K562 (cell line): ENCODE data around the gene ATF4. TPM values are rescaled to one million over a fixed set of nuclear protein-coding genes. Genes with fewer than 3 reads are reported as not detected.

Source experiments
- ATAC-seq: fragments of 200-7000 bp; cut with Tn5 transposase; 3 replicates; pipeline ENCODE4 v1.9.1; 2020; ENCODE audit warnings: moderate library complexity
- BruUV-seq: library from RNA; stranded (reverse); fragments of 400-500 nt; replicated peaks from 2 replicates; lab custom pipeline; 2021; lab: Mats Ljungman, UMichigan
- CTCF ChIA-PET: fragments of 300-600 bp; formaldehyde crosslinking; extraction: SDS; loops from one replicate; lab custom pipeline; 2021; ENCODE audit warnings: low intra/inter-chr PET ratio; lab: Yijun Ruan, JAX
- POLR2A ChIA-PET: fragments of 300-600, 350-650 bp; sonication (Branson Sonifier 250); formaldehyde crosslinking; extraction: SDS; loops from one replicate; lab custom pipeline; 2021; ENCODE audit warnings: antibody characterized with exemption, inconsistent platforms; lab: Yijun Ruan, JAX
- DNase-seq, 4 experiments: peaks; one replicate each; pipeline versions ENCODE4 v3.0.0 to v3.0.0-alpha.2; 2011 to 2018; ENCODE audit warnings: low spot score in 3 of 4, mixed read lengths in 3 of 4; ENCODE audit errors: extremely low read depth in 1 of 4
- FAIRE-seq: peaks from 2 replicates; lab custom pipeline; 2011; peaks lifted over from hg19 to GRCh38; lab: Jason Lieb, UNC
- H2AFZ ChIP-seq: 2 replicates; pipeline ENCODE4 v1.6.0; 2011; ENCODE audit warnings: low read depth, low read length, control low read depth, inconsistent platforms
- H3K27ac ChIP-seq: fragments of 200-600 bp; 3 replicates; pipeline ENCODE4 v1.8.0; 2011; ENCODE audit warnings: low read depth, mild to moderate bottlenecking, control low read depth, inconsistent platforms, low read length, moderate library complexity, mixed read lengths; ENCODE audit errors: extremely low read depth
- H3K27me3 ChIP-seq, 2 experiments: fragments of 300-600 bp in 1 of 2; 2 replicates in 1 of 2; 3 replicates in 1 of 2; pipeline versions ENCODE4 v1.6.0 to v1.8.0; 2011; ENCODE audit warnings: inconsistent platforms in 2 of 2, low read length in 2 of 2, mild to moderate bottlenecking in 1 of 2, mixed read lengths in 1 of 2, moderate library complexity in 1 of 2; ENCODE audit not compliant: control insufficient read depth in 2 of 2, insufficient read depth in 2 of 2
- H3K36me3 ChIP-seq: fragments of 300-600 bp; 3 replicates; pipeline ENCODE4 v1.8.0; 2011; ENCODE audit warnings: mild to moderate bottlenecking, low read length, inconsistent platforms; ENCODE audit not compliant: control insufficient read depth, insufficient read depth
- H3K4me1 ChIP-seq, 2 experiments: fragments of 200-600 bp in 1 of 2; replicated peaks in 1 of 2; 2 replicates in 1 of 2; 3 replicates in 1 of 2; pipeline versions ENCODE4 v1.5.1 to v1.8.0; 2011; ENCODE audit warnings: inconsistent platforms in 2 of 2, low read length in 2 of 2, mild to moderate bottlenecking in 1 of 2, mixed read lengths in 1 of 2, moderate library complexity in 1 of 2; ENCODE audit not compliant: control insufficient read depth in 2 of 2, insufficient read depth in 2 of 2
- H3K4me2 ChIP-seq: 2 replicates; pipeline ENCODE4 v1.6.1; 2011; ENCODE audit warnings: low read length, control low read depth, inconsistent platforms, mixed read lengths; ENCODE audit not compliant: insufficient read depth
- H3K4me3 ChIP-seq: fragments of 200-600 bp; sonication (generic), shearing (Covaris generic); 2 replicates; pipeline ENCODE4 v1.5.1; 2016; ENCODE audit warnings: control low read depth, inconsistent platforms
- H3K79me2 ChIP-seq: fragments of 200-600 bp; 3 replicates; pipeline ENCODE4 v1.8.0; 2011; ENCODE audit warnings: low read length, inconsistent platforms; ENCODE audit not compliant: control insufficient read depth, insufficient read depth
- H3K9ac ChIP-seq, 2 experiments: 2 replicates each; pipeline versions ENCODE4 v1.6.0 to v1.6.1; 2011; ENCODE audit warnings: low read depth in 2 of 2, low read length in 2 of 2, control low read depth in 1 of 2, inconsistent platforms in 1 of 2, mild to moderate bottlenecking in 1 of 2, mixed read lengths in 1 of 2; ENCODE audit not compliant: insufficient read depth in 1 of 2
- H3K9me1 ChIP-seq: one replicate; pipeline ENCODE4 v1.6.0; 2011; ENCODE audit warnings: inconsistent platforms, mild to moderate bottlenecking, low read length, moderate library complexity; ENCODE audit not compliant: control insufficient read depth, insufficient read depth
- H3K9me3 ChIP-seq: replicated peaks from 2 replicates; pipeline ENCODE4 v1.5.1; 2011; ENCODE audit warnings: low read depth, low read length, inconsistent platforms; ENCODE audit not compliant: control insufficient read depth, insufficient read depth
- H4K20me1 ChIP-seq: replicated peaks from 2 replicates; pipeline ENCODE4 v1.6.1; 2011; ENCODE audit warnings: low read length, inconsistent platforms, mixed read lengths; ENCODE audit not compliant: control insufficient read depth, insufficient read depth
- ARHGAP35 ChIP-seq: fragments of 450-650 bp; IDR thresholded peaks from 2 replicates; pipeline ENCODE4 v1.6.1; 2018; ENCODE audit not compliant: partially characterized antibody
- BCLAF1 ChIP-seq, 2 experiments: fragments of 450-650 bp in 1 of 2; IDR thresholded peaks; 2 replicates each; pipeline ENCODE4 v1.6.1; 2011 to 2017; ENCODE audit warnings: low read depth in 2 of 2, antibody characterized with exemption in 1 of 2, borderline replicate concordance in 1 of 2, low read length in 1 of 2, mild to moderate bottlenecking in 1 of 2, mixed read lengths in 1 of 2; ENCODE audit not compliant: control insufficient read depth in 1 of 2
- CBX1 ChIP-seq: sonication (generic); IDR thresholded peaks from 2 replicates; pipeline ENCODE4 v1.6.1; 2016; ENCODE audit warnings: antibody characterized with exemption, low read depth, mild to moderate bottlenecking
- CHD2 ChIP-seq: IDR thresholded peaks from 2 replicates; pipeline ENCODE4 v1.6.1; 2011; ENCODE audit warnings: low read depth, low read length
- CREB3L1 ChIP-seq: fragments of 450-650 bp; IDR thresholded peaks from 2 replicates; pipeline ENCODE4 v1.6.1; 2014; ENCODE audit warnings: low read depth, mild to moderate bottlenecking, moderate library complexity, borderline replicate concordance
- ESRRA ChIP-seq: fragments of 450-650 bp; IDR thresholded peaks from 2 replicates; pipeline ENCODE4 v1.6.1; 2014; ENCODE audit warnings: low read depth, mild to moderate bottlenecking, moderate library complexity, borderline replicate concordance
- IRF1 ChIP-seq: sonication (generic); formaldehyde crosslinking; IDR thresholded peaks from 2 replicates; pipeline ENCODE4 v1.8.0; 2022; ENCODE audit warnings: missing genetic modification reagents, mild to moderate bottlenecking, borderline replicate concordance
- MTA1 ChIP-seq: fragments of 450-650 bp; IDR thresholded peaks from 2 replicates; pipeline ENCODE4 v1.6.1; 2017; ENCODE audit warnings: borderline replicate concordance
- SIRT6 ChIP-seq: IDR thresholded peaks from one replicate; pipeline ENCODE4 v1.6.1; 2012; ENCODE audit warnings: low read depth, mild to moderate bottlenecking, control low read depth, inconsistent platforms, low read length, moderate library complexity
- WGBS: fragments of 100-300 bp; shearing (Covaris generic); methylation state at CpG from one replicate; pipeline ENCODE4 v1.1.6; 2016; ENCODE audit warnings: low coverage, mixed read lengths; ENCODE audit not compliant: insufficient coverage; ENCODE audit errors: missing lambda C conversion rate; 5-methylcytosine and 5-hydroxymethylcytosine counted together
- in situ Hi-C: fragments of 300-500 bp; cut with MboI; formaldehyde crosslinking; loops from 4 replicates; pipeline ENCODE4 v1.15.0; 2018; ENCODE audit warnings: inconsistent platforms, mixed read lengths
- intact Hi-C: fragments of 100-400 bp; cut with micrococcal nuclease; formaldehyde crosslinking; loops from 2 replicates; pipeline ENCODE4 v1.14.2; 2022
- polyA plus RNA-seq, 8 experiments: library from polyadenylated mRNA; depleted of rRNA in 4 of 8; stranded (reverse) in 5 of 8; unstranded in 3 of 8; fragments of >200 nt; fragmentation: Nextera tagmentation in 2 of 8; fragmentation: Illumina TruSeq in 1 of 8; extraction: Ambion mirVana in 2 of 8; extraction: Trizol in 1 of 8; gene quantifications; 2 replicates each; pipeline versions ENCODE4 v1.2.1 to v1.2.3, GENCODE V29; 2011 to 2014; ENCODE audit warnings: inconsistent platforms in 1 of 8, missing spikeins in 1 of 8
- total RNA-seq, 7 experiments: library from RNA; depleted of rRNA in 6 of 7; stranded (reverse); fragments of >200 nt in 6 of 7; fragmentation: Illumina TruSeq in 2 of 7; extraction: Trizol in 2 of 7; gene quantifications; 2 replicates each; pipeline versions ENCODE4 v1.2.1 to v1.2.3, GENCODE V29; 2011 to 2021; ENCODE audit warnings: low replicate concordance in 1 of 7

Gene ATF4
- total and polyA plus RNA-seq, 9 of the 15 experiments (the other 6 are each of a cell fraction or from before 2014, with no cell fraction given) = 93.1 to 723 (median 355) TPM

GRCh38 chr22:39480557-39480956, 39.8 kb upstream of the ATF4 start:
- no peak overlapping the region for H3K4me3 ChIP-seq
- no peak overlapping the region for H3K27ac ChIP-seq
- peak overlapping the region in 1 of 2 experiments; percentile 43; a peak in 1 of 4 replicates for H3K9ac ChIP-seq
- no peaks in the 10 kb centered on the region for H4K20me1 ChIP-seq
- BruUV-seq = no TSS peak
- H3K27me3 ChIP-seq = no peaks in the 10 kb centered on the region
- H3K9me1 ChIP-seq = no peaks in the 10 kb centered on the region
- intact Hi-C loops (no loop called here), in situ Hi-C loops (no loop called here)
- H3K36me3 ChIP-seq = peaks cover 9% of the 10 kb centered on the region; the same call in 2 of the 3 replicates
- 60% methylated on average over 1 of the region's 1 CpG for WGBS
- POLR2A ChIA-PET = interaction anchor here (0.8 to 1.4 kb wide), 2 partner anchors 39 to 164 kb away, joined by 3 read pairs; partner anchors contain the start of gene ATF4
- ATAC-seq (peak; percentile 37; the same call in 2 of the 3 replicates), FAIRE-seq (no peak), DNase-seq (no peak)
- H2AFZ ChIP-seq = no peak overlapping the region
- CTCF ChIA-PET = interaction anchor here (0.6 kb wide), 1 partner anchor 13 kb away, joined by 4 read pairs; no protein-coding TSS in a partner anchor
- H3K4me1 ChIP-seq = peaks cover 2 to 39% of the 10 kb centered on the region in 2 experiments; a peak in 4 of 5 replicates
- peak; percentile 35; the same call in 1 of the 2 replicates for TF ChIP-seq ESRRA
- no peak for TF ChIP-seq CHD2
- TF ChIP-seq SIRT6 = no peak
- TF ChIP-seq CBX1 = no peak
- H3K79me2 ChIP-seq = peaks cover 11% of the 10 kb centered on the region; the same call in 1 of the 3 replicates
- H3K9me3 ChIP-seq = no peaks in the 10 kb centered on the region
- H3K4me2 ChIP-seq = no peak overlapping the region

GRCh38 chr22:39481054-39481453, 39.3 kb upstream of the ATF4 start:
- CTCF ChIA-PET = interaction anchor here (0.6 kb wide), 1 partner anchor 13 kb away, joined by 4 read pairs; no protein-coding TSS in a partner anchor
- no peak for ATAC-seq
- in situ Hi-C loops = no loop called here
- TF ChIP-seq ARHGAP35 = no peak
- no peak for TF ChIP-seq CREB3L1
- TF ChIP-seq BCLAF1 (IDR thresholded peaks at IDR 0.05; ENCODE audit: borderline replicate concordance in 1 of 2, control insufficient read depth in 1 of 2, low read depth in 2 of 2, low read length in 1 of 2) = no peak
- TF ChIP-seq MTA1 = no peak
- no peak for TF ChIP-seq IRF1 (CRISPR knock-in tag)

More at GRCh38 chr22:39481054-39481453, 39.3 kb upstream of the ATF4 start:
- Histone ChIP-seq H3K9ac (0 out of 4 replicates have a peak overlapping the region, but pooled peaks of 1 of the 2 experiments have one; percentile 43), H3K4me1 (peaks cover 2 to 36% of the 10 kb centered on the region in 2 experiments; a peak in 4 of 5 replicates), H3K27ac (no peak overlapping the region), H3K27me3 (no peaks in the 10 kb centered on the region), H3K36me3 (peaks cover 9% of the 10 kb centered on the region; the same call in 2 of the 3 replicates), H4K20me1 (no peaks in the 10 kb centered on the region), H2AFZ (no peak overlapping the region), H3K9me1 (no peaks in the 10 kb centered on the region), H3K4me2 (no peak overlapping the region), H3K4me3 (no peak overlapping the region), H3K9me3 (no peaks in the 10 kb centered on the region), H3K79me2 (peaks cover 8% of the 10 kb centered on the region; the same call in 1 of the 3 replicates)
- POLR2A ChIA-PET = interaction anchor here (1.4 to 3.3 kb wide), 2 partner anchors 39 to 42 kb away, joined by 3 to 17 read pairs; partner anchors contain the start of gene ATF4
- intact Hi-C loops = no loop called here
- FAIRE-seq (no peak), DNase-seq (no peak)
- WGBS = 87% methylated on average over 7 of the region's 16 CpGs
- BruUV-seq = no TSS peak
